GM12878 (cell line): ENCODE measurements around the gene SIL1. TPM values are rescaled to one million over a fixed set of nuclear protein-coding genes. Genes with fewer than 3 reads are reported as not detected.

Experiments
- ATAC-seq: fragments of 200-7000 bp; cut with Tn5 transposase; 3 replicates; pipeline ENCODE4 v1.9.1; 2020; ENCODE audit warnings: mild to moderate bottlenecking, moderate library complexity
- BruUV-seq: library from RNA; stranded (reverse); fragments of 400-500 nt; replicated peaks from 2 replicates; lab custom pipeline; 2021; lab: Mats Ljungman, UMichigan
- CTCF ChIA-PET: fragments of 300-600 bp; sonication (Branson Sonifier 250); formaldehyde crosslinking; extraction: SDS; loops from one replicate; lab custom pipeline; 2021; ENCODE audit warnings: inconsistent platforms; lab: Yijun Ruan, JAX
- POLR2A ChIA-PET: fragments of 350-600 bp; formaldehyde crosslinking; extraction: SDS; loops from one replicate; lab custom pipeline; 2021; ENCODE audit warnings: inconsistent platforms; lab: Charles Lee
- RAD21 ChIA-PET: fragments of 300-600 bp; sonication (Branson Sonifier 250); formaldehyde crosslinking; loops from one replicate; lab custom pipeline; 2023; ENCODE audit warnings: antibody characterized with exemption; ENCODE audit not compliant: unreplicated experiment; lab: Charles Lee
- SMC1A ChIA-PET: fragments of 300-600 bp; sonication (Branson Sonifier 250); formaldehyde crosslinking; loops from one replicate; lab custom pipeline; 2023; ENCODE audit not compliant: unreplicated experiment, uncharacterized antibody; lab: Charles Lee
- DNase-seq: peaks from one replicate; pipeline ENCODE4 v3.0.0-alpha.2; 2011; ENCODE audit warnings: low read depth, low spot score
- FAIRE-seq: peaks from 3 replicates; lab custom pipeline; 2011; peaks lifted over from hg19 to GRCh38; lab: Jason Lieb, UNC
- H2AFZ ChIP-seq: 2 replicates; pipeline ENCODE4 v1.6.0; 2011; ENCODE audit warnings: low read depth, low read length, control low read depth; ENCODE audit not compliant: control insufficient read depth
- H3K27ac ChIP-seq: 2 replicates; pipeline ENCODE4 v1.5.1; 2011; ENCODE audit warnings: control low read depth; ENCODE audit not compliant: control insufficient read depth, insufficient read depth
- H3K27me3 ChIP-seq, 2 experiments: replicated peaks in 1 of 2; 2 replicates each; pipeline versions ENCODE4 v1.6.0 to v1.6.1; 2011; ENCODE audit warnings: low read length in 1 of 2; ENCODE audit not compliant: control insufficient read depth in 2 of 2, insufficient read depth in 2 of 2
- H3K36me3 ChIP-seq, 2 experiments: 2 replicates each; pipeline ENCODE4 v1.5.1; 2011; ENCODE audit warnings: low read length in 1 of 2; ENCODE audit not compliant: control insufficient read depth in 2 of 2, insufficient read depth in 2 of 2
- H3K4me1 ChIP-seq: 2 replicates; pipeline ENCODE4 v1.6.1; 2011; ENCODE audit warnings: mild to moderate bottlenecking, low read length, moderate library complexity, mixed read lengths; ENCODE audit not compliant: control insufficient read depth, insufficient read depth
- H3K4me2 ChIP-seq: 2 replicates; pipeline ENCODE4 v1.6.0; 2011; ENCODE audit warnings: control low read depth; ENCODE audit not compliant: control insufficient read depth, insufficient read depth
- H3K4me3 ChIP-seq: fragments of 200-600 bp; sonication (generic); 2 replicates; pipeline ENCODE4 v1.5.1; 2016
- H3K79me2 ChIP-seq: 2 replicates; pipeline ENCODE4 v1.6.0; 2011; ENCODE audit warnings: low read length; ENCODE audit not compliant: control insufficient read depth, insufficient read depth
- H3K9ac ChIP-seq: 2 replicates; pipeline ENCODE4 v1.8.0; 2011; ENCODE audit warnings: low read length, control low read depth, mixed read lengths; ENCODE audit not compliant: control insufficient read depth, insufficient read depth
- H3K9me3 ChIP-seq: replicated peaks from 3 replicates; pipeline ENCODE4 v1.5.1; 2011; ENCODE audit warnings: mild to moderate bottlenecking, low read length; ENCODE audit not compliant: control insufficient read depth, insufficient read depth
- H4K20me1 ChIP-seq: 2 replicates; pipeline ENCODE4 v1.6.0; 2011; ENCODE audit not compliant: control insufficient read depth, insufficient read depth
- BMI1 ChIP-seq: fragments of 450-650 bp; IDR thresholded peaks from 2 replicates; pipeline ENCODE4 v1.6.1; 2016; ENCODE audit warnings: mild to moderate bottlenecking, moderate library complexity, borderline replicate concordance
- EED ChIP-seq: sonication (generic); IDR thresholded peaks from 2 replicates; pipeline ENCODE4 v1.6.1; 2016; ENCODE audit warnings: antibody characterized with exemption, low read depth
- HDAC2 ChIP-seq: fragments of 200-600 bp; sonication (generic); IDR thresholded peaks from 2 replicates; pipeline ENCODE4 v1.6.1; 2017
- MYC ChIP-seq: IDR thresholded peaks from 2 replicates; pipeline ENCODE4 v1.6.1; 2011; ENCODE audit warnings: mild to moderate bottlenecking, low read length, moderate library complexity, inconsistent platforms; ENCODE audit not compliant: insufficient read depth, insufficient replicate concordance, insufficient read length, severe bottlenecking
- NRF1 ChIP-seq: conservative IDR thresholded peaks from 2 replicates; pipeline ENCODE4 v1.6.1; 2011; ENCODE audit warnings: mild to moderate bottlenecking, low read depth, low read length, improper control_type of control experiment
- POLR2AphosphoS2 ChIP-seq: IDR thresholded peaks from 2 replicates; pipeline ENCODE4 v1.6.1; 2011; ENCODE audit warnings: low read depth, mild to moderate bottlenecking, low read length, improper control_type of control experiment, moderate library complexity
- RBBP5 ChIP-seq: fragments of 200-600 bp; sonication (generic); conservative IDR thresholded peaks from 2 replicates; pipeline ENCODE4 v1.6.1; 2016
- WGBS: methylation state at CpG from one replicate; pipeline ENCODE4 v1.1.6; 2016; ENCODE audit warnings: low lambda C conversion rate; ENCODE audit not compliant: insufficient replicate concordance, insufficient coverage; ENCODE audit errors: missing lambda C conversion rate; 5-methylcytosine and 5-hydroxymethylcytosine counted together
- in situ Hi-C: fragments of 300-500 bp; cut with MboI; formaldehyde crosslinking; loops from 9 replicates; pipeline ENCODE4 v1.14.3; 2018; ENCODE audit warnings: mixed read lengths
- intact Hi-C: fragments of 100-400 bp; cut with micrococcal nuclease; formaldehyde crosslinking; loops from one replicate; pipeline ENCODE4 v1.14.2; 2022; ENCODE audit not compliant: unreplicated experiment
- polyA plus RNA-seq, 11 experiments: library from polyadenylated mRNA; depleted of rRNA in 4 of 11; unstranded in 6 of 11; stranded (reverse) in 5 of 11; fragments of >200 nt; fragmentation: Nextera tagmentation in 4 of 11; fragmentation: Illumina TruSeq in 1 of 11; extraction: Ambion mirVana in 4 of 11; extraction: Trizol in 1 of 11; gene quantifications; 1 replicate in 1 of 11; 2 replicates in 10 of 11; pipeline versions ENCODE4 v1.2.1 to v1.2.3, GENCODE V29; 2011 to 2016; ENCODE audit warnings: inconsistent platforms in 2 of 11, missing spikeins in 2 of 11, low read depth in 1 of 11
- total RNA-seq, 4 experiments: library from RNA; depleted of rRNA in 3 of 4; stranded (reverse); fragments of >200 nt in 3 of 4; fragmentation: Illumina TruSeq in 1 of 4; extraction: Trizol in 1 of 4; gene quantifications; 2 replicates each; pipeline versions ENCODE4 v1.2.1 to v1.2.3, GENCODE V29; 2013 to 2021

SIL1 gene
- total and polyA plus RNA-seq, 10 of the 15 experiments (the other 5 are each of a cell fraction or from before 2014, with no cell fraction given), result 4.1 to 49.8 (median 29.4) TPM

DNA sequence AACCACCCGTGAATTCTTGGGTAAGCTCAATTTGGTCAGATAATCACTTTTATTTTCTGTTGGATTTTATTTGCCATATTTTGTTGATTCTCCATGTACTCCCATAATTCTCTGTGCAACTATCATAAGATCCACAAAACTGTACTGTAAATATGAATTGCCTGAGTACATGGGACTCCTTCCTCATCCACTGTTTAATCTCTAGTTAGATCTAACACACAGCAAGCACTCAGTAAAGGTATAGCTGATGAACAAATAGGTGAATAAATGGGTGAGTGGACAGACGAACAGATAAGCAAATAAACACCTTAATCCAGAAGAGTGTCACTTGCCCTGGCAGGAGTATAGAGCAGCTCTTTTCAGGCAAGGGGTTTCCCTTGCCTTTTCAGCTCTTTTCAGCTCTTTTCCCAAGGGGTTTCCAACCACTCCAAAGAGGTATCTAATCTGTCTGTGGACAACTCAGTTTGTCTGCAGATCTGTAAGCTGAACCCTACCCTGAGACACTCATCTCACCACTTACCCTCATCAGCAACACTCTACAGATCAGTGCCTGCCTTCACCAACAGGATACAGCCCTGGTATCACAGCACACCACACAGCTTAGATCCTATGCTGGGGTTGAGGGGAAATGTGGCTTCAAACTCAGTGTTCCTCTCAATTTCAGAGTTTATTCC is 51.2 kb downstream of the SIL1 start:
- CTCF ChIA-PET, result interaction anchor here (0.6 to 1.8 kb wide), 5 partner anchors 8 to 1886 kb away, joined by 3 to 7 read pairs (median 4); no protein-coding TSS in a partner anchor
- H3K9ac ChIP-seq, result no peak overlapping the region
- intact Hi-C loops, result no loop called here
- SMC1A ChIA-PET, result interaction anchor here (1.1 to 2.0 kb wide), 8 partner anchors 8 to 51 kb away, joined by 3 to 9 read pairs (median 5); partner anchors contain the start of gene SIL1
- H3K27me3 ChIP-seq, result no peaks in the 10 kb centered on the region
- peaks cover 4% of the 10 kb centered on the region for H3K4me1 ChIP-seq
- H3K79me2 ChIP-seq, result peaks cover 4% of the 10 kb centered on the region
- no peak for TF ChIP-seq BMI1
- no peak for TF ChIP-seq POLR2AphosphoS2
- no peak for TF ChIP-seq EED
- no peak for TF ChIP-seq RBBP5
- TF ChIP-seq HDAC2, result no peak
- no peak for TF ChIP-seq NRF1
- no peak for TF ChIP-seq MYC
- 48% methylated on average over 2 of the region's 2 CpGs for WGBS
- no peak overlapping the region for H3K27ac ChIP-seq
- no peak for FAIRE-seq
- H3K36me3 ChIP-seq, result no peaks in the 10 kb centered on the region
- POLR2A ChIA-PET, result interaction anchor here (0.6 kb wide), 1 partner anchor 174 kb away, joined by 3 read pairs; no protein-coding TSS in a partner anchor
- H3K4me2 ChIP-seq, result no peak overlapping the region
- in situ Hi-C loops, result no loop called here
- no peaks in the 10 kb centered on the region for H3K9me3 ChIP-seq
- DNase-seq, result no peak
- no TSS peak for BruUV-seq
- no peak overlapping the region for H3K4me3 ChIP-seq
- H2AFZ ChIP-seq, result no peak overlapping the region
- RAD21 ChIA-PET, result interaction anchor here (1.0 to 1.7 kb wide), 3 partner anchors 38 to 322 kb away, joined by 3 to 6 read pairs (median 3); no protein-coding TSS in a partner anchor
- H4K20me1 ChIP-seq, result no peaks in the 10 kb centered on the region; the same call in 1 of the 2 replicates
- ATAC-seq, result peak; percentile 83
